Fibroblast of lung (primary cell): Measurements from ENCODE around the gene OR13A1.

Source experiments
- EZH2 ChIP-seq: IDR thresholded peaks from 2 replicates; pipeline ENCODE4 v1.5.1; 2012; ENCODE audit warnings: low read length, control low read depth, mild to moderate bottlenecking; ENCODE audit errors: missing control alignments
- TF ChIP-seq, protein P1 (sequence below), 2 donors: IDR thresholded peaks in 1 of 2; conservative IDR thresholded peaks in 1 of 2; 1 replicate in 1 of 2; 2 replicates in 1 of 2; pipeline ENCODE4 v1.5.1; 2011 to 2012; ENCODE audit warnings: low read length in 2 of 2, control low read depth in 1 of 2, inconsistent platforms in 1 of 2, low read depth in 1 of 2, mild to moderate bottlenecking in 1 of 2

GRCh38 chr10:45257600-45257999 is 57.8 kb downstream of the OR13A1 start:
- TF ChIP-seq, protein P1, sequence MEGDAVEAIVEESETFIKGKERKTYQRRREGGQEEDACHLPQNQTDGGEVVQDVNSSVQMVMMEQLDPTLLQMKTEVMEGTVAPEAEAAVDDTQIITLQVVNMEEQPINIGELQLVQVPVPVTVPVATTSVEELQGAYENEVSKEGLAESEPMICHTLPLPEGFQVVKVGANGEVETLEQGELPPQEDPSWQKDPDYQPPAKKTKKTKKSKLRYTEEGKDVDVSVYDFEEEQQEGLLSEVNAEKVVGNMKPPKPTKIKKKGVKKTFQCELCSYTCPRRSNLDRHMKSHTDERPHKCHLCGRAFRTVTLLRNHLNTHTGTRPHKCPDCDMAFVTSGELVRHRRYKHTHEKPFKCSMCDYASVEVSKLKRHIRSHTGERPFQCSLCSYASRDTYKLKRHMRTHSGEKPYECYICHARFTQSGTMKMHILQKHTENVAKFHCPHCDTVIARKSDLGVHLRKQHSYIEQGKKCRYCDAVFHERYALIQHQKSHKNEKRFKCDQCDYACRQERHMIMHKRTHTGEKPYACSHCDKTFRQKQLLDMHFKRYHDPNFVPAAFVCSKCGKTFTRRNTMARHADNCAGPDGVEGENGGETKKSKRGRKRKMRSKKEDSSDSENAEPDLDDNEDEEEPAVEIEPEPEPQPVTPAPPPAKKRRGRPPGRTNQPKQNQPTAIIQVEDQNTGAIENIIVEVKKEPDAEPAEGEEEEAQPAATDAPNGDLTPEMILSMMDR (conservative IDR thresholded peaks at IDR 0.05 in 1 of 2, IDR thresholded peaks at IDR 0.05 in 1 of 2; ENCODE audit: low read depth in 1 of 2, low read length in 2 of 2): no peak
- no peak for TF ChIP-seq EZH2
